Astrocyte (in vitro differentiated cells and primary cell): ENCODE data around the gene ICOS. TPM values are rescaled to one million over a fixed set of nuclear protein-coding genes. Genes with fewer than 3 reads are reported as not detected.

Source experiments
- DNase-seq: peaks from one replicate; pipeline ENCODE4 v3.0.0-alpha.2; 2010; ENCODE audit warnings: low read depth
- FAIRE-seq: peaks from 2 replicates; lab custom pipeline; 2011; peaks lifted over from hg19 to GRCh38; lab: Jason Lieb, UNC
- H2AFZ ChIP-seq: 2 replicates; pipeline ENCODE4 v1.6.0; 2012; ENCODE audit warnings: low read depth, low read length, inconsistent platforms
- H3K27ac ChIP-seq: 2 replicates; pipeline ENCODE4 v1.5.1; 2011; ENCODE audit warnings: low read depth, low read length, inconsistent platforms
- H3K27me3 ChIP-seq: 2 replicates; pipeline ENCODE4 v1.6.0; 2011; ENCODE audit warnings: low read length, inconsistent platforms; ENCODE audit not compliant: insufficient read depth
- H3K36me3 ChIP-seq: 2 replicates; pipeline ENCODE4 v1.5.1; 2011; ENCODE audit warnings: low read length, inconsistent platforms; ENCODE audit not compliant: insufficient read depth
- H3K4me1 ChIP-seq: 2 replicates; pipeline ENCODE4 v1.5.1; 2011; ENCODE audit warnings: low read length, inconsistent platforms; ENCODE audit not compliant: insufficient read depth
- H3K4me2 ChIP-seq: 2 replicates; pipeline ENCODE4 v1.6.0; 2012; ENCODE audit warnings: low read length, inconsistent platforms
- H3K4me3 ChIP-seq: 2 replicates; pipeline ENCODE4 v1.5.1; 2011; ENCODE audit warnings: low read depth, mild to moderate bottlenecking, low read length, inconsistent platforms; ENCODE audit not compliant: insufficient read depth
- H3K79me2 ChIP-seq: 2 replicates; pipeline ENCODE4 v1.6.0; 2012; ENCODE audit warnings: mild to moderate bottlenecking, low read length, inconsistent platforms; ENCODE audit not compliant: insufficient read depth
- H3K9ac ChIP-seq: 2 replicates; pipeline ENCODE4 v1.6.0; 2012; ENCODE audit warnings: mild to moderate bottlenecking, low read length, inconsistent platforms
- H3K9me3 ChIP-seq: 2 replicates; pipeline ENCODE4 v1.5.1; 2012; ENCODE audit warnings: low read depth, mild to moderate bottlenecking, low read length, inconsistent platforms; ENCODE audit not compliant: insufficient read depth
- H4K20me1 ChIP-seq: 2 replicates; pipeline ENCODE4 v1.6.0; 2012; ENCODE audit warnings: low read length, inconsistent platforms; ENCODE audit not compliant: insufficient read depth
- H3K27ac Mint-ChIP-seq: one replicate; pipeline ENCODE4 v1.8.0; 2021; ENCODE audit warnings: mild to moderate bottlenecking, mixed read lengths; ENCODE audit not compliant: unreplicated experiment
- H3K27me3 Mint-ChIP-seq: one replicate; pipeline ENCODE4 v1.8.0; 2021; ENCODE audit warnings: low read depth, mixed read lengths; ENCODE audit not compliant: unreplicated experiment
- H3K36me3 Mint-ChIP-seq: one replicate; pipeline ENCODE4 v1.8.0; 2021; ENCODE audit warnings: low read depth, mixed read lengths; ENCODE audit not compliant: unreplicated experiment
- H3K4me1 Mint-ChIP-seq: one replicate; pipeline ENCODE4 v1.8.0; 2021; ENCODE audit warnings: low read depth, mixed read lengths; ENCODE audit not compliant: unreplicated experiment
- H3K4me3 Mint-ChIP-seq: one replicate; pipeline ENCODE4 v1.8.0; 2021; ENCODE audit warnings: mild to moderate bottlenecking, moderate library complexity, mixed read lengths; ENCODE audit not compliant: unreplicated experiment
- H3K9me3 Mint-ChIP-seq: one replicate; pipeline ENCODE4 v1.8.0; 2021; ENCODE audit warnings: mild to moderate bottlenecking, mixed read lengths; ENCODE audit not compliant: unreplicated experiment
- CTCF ChIP-seq: IDR thresholded peaks from 2 replicates; pipeline ENCODE4 v1.5.1; 2011; ENCODE audit warnings: low read depth, mild to moderate bottlenecking, inconsistent platforms, low read length, moderate library complexity; ENCODE audit not compliant: insufficient read depth
- EZH2 ChIP-seq: IDR thresholded peaks from 2 replicates; pipeline ENCODE4 v1.6.1; 2012; ENCODE audit warnings: mild to moderate bottlenecking, low read length, inconsistent platforms; ENCODE audit not compliant: insufficient read depth
- total RNA-seq: library from RNA; stranded (reverse); gene quantifications from 2 replicates; pipeline ENCODE4 v1.2.1, GENCODE V29; 2021

Gene ICOS
- total RNA-seq, 1 donor from 2014 or later, result not detected

- H3K36me3 Mint-ChIP-seq, result no peaks in the 10 kb centered on the region
- H3K27ac Mint-ChIP-seq, result no peak overlapping the region
- Histone ChIP-seq H3K4me1 (no peaks in the 10 kb centered on the region), H3K4me3 (no peak overlapping the region), H3K9ac (no peak overlapping the region), H3K36me3 (no peaks in the 10 kb centered on the region), H3K79me2 (no peaks in the 10 kb centered on the region), H3K9me3 (no peaks in the 10 kb centered on the region), H2AFZ (no peak overlapping the region), H3K27me3 (peaks cover 26% of the 10 kb centered on the region), H3K4me2 (no peak overlapping the region), H3K27ac (no peak overlapping the region), H4K20me1 (no peaks in the 10 kb centered on the region)
- H3K27me3 Mint-ChIP-seq, result peaks cover 32% of the 10 kb centered on the region
- TF ChIP-seq CTCF (no peak), EZH2 (no peak)
- H3K4me3 Mint-ChIP-seq, result no peak overlapping the region
- DNase-seq (no peak), FAIRE-seq (no peak)
- H3K4me1 Mint-ChIP-seq, result peaks cover 6% of the 10 kb centered on the region
- no peaks in the 10 kb centered on the region for H3K9me3 Mint-ChIP-seq
Measured at GRCh38 chr2:203996692-203997091, 60.1 kb downstream of the ICOS start.

- H3K27me3 ChIP-seq, result peaks cover 33% of the 10 kb centered on the region
- no peaks in the 10 kb centered on the region for H3K79me2 ChIP-seq
- no peaks in the 10 kb centered on the region for H3K9me3 ChIP-seq
- no peaks in the 10 kb centered on the region for H3K4me1 ChIP-seq
- Mint-ChIP-seq H3K4me3 (no peak overlapping the region), H3K36me3 (no peaks in the 10 kb centered on the region), H3K4me1 (peaks cover 6% of the 10 kb centered on the region), H3K27ac (no peak overlapping the region), H3K27me3 (peaks cover 34% of the 10 kb centered on the region), H3K9me3 (peaks cover 2% of the 10 kb centered on the region)
- H3K4me3 ChIP-seq, result no peak overlapping the region
- no peak overlapping the region for H2AFZ ChIP-seq
- DNase-seq (no peak), FAIRE-seq (no peak)
- H3K27ac ChIP-seq, result no peak overlapping the region
- H4K20me1 ChIP-seq, result no peaks in the 10 kb centered on the region
- TF ChIP-seq EZH2 (no peak), CTCF (no peak)
- H3K36me3 ChIP-seq, result no peaks in the 10 kb centered on the region
- no peak overlapping the region for H3K9ac ChIP-seq
- no peak overlapping the region for H3K4me2 ChIP-seq
Measured at GRCh38 chr2:203997481-203997880, 60.9 kb downstream of the ICOS start.

- no peak overlapping the region for H3K4me2 ChIP-seq
- H3K9me3 ChIP-seq, result no peaks in the 10 kb centered on the region
- no peak overlapping the region for H2AFZ ChIP-seq
- H4K20me1 ChIP-seq, result no peaks in the 10 kb centered on the region
- Mint-ChIP-seq H3K4me3 (no peak overlapping the region), H3K9me3 (peaks cover 2% of the 10 kb centered on the region), H3K36me3 (no peaks in the 10 kb centered on the region), H3K27me3 (peaks cover 36% of the 10 kb centered on the region), H3K4me1 (peaks cover 6% of the 10 kb centered on the region), H3K27ac (no peak overlapping the region)
- TF ChIP-seq CTCF (no peak), EZH2 (no peak)
- no peaks in the 10 kb centered on the region for H3K4me1 ChIP-seq
- no peak overlapping the region for H3K4me3 ChIP-seq
- H3K36me3 ChIP-seq, result no peaks in the 10 kb centered on the region
- no peak overlapping the region for H3K9ac ChIP-seq
- peaks cover 32% of the 10 kb centered on the region for H3K27me3 ChIP-seq
- DNase-seq, result peak; percentile 72
- FAIRE-seq, result peak; percentile 17
- no peak overlapping the region for H3K27ac ChIP-seq
- H3K79me2 ChIP-seq, result no peaks in the 10 kb centered on the region
Measured at GRCh38 chr2:203997980-203998809, 61.6 kb downstream of the ICOS start.
